Activated T-cell treated with anti-CD3 and anti-CD28 coated beads, Interleukin-2, amount 50 U/mL, for 72 hours (primary cell): ENCODE measurements around the gene EXOC2. TPM values are rescaled to one million over a fixed set of nuclear protein-coding genes. Genes with fewer than 3 reads are reported as not detected.
"Not testable (repeated sequence)": the region's sequence is repeated elsewhere in the genome, so short reads cannot be mapped to it uniquely, and the experiment has no call there.

ENCODE experiments used
- ATAC-seq, 2 donors: fragments of 150-1000 bp; cut with Tn5 transposase; replicated peaks in 1 of 2; 2 replicates each; pipeline ENCODE4 v1.10.0; 2021; ENCODE audit warnings: moderate library complexity in 2 of 2, mild to moderate bottlenecking in 1 of 2
- DNase-seq, 2 donors: peaks; one replicate each; pipeline ENCODE4 v3.0.0; 2021 to 2022; ENCODE audit warnings: mixed read lengths in 1 of 2
- H3K27ac Mint-ChIP-seq: one replicate; pipeline ENCODE4 v1.8.0; 2022; ENCODE audit warnings: mild to moderate bottlenecking, moderate library complexity, mixed read lengths
- H3K27me3 Mint-ChIP-seq: one replicate; pipeline ENCODE4 v1.8.0; 2022; ENCODE audit warnings: low read depth, mixed read lengths
- H3K36me3 Mint-ChIP-seq, 2 donors: one replicate each; pipeline ENCODE4 v1.8.0; 2022; ENCODE audit warnings: mixed read lengths in 2 of 2, mild to moderate bottlenecking in 1 of 2; ENCODE audit not compliant: insufficient read depth in 2 of 2
- H3K4me1 Mint-ChIP-seq: one replicate; pipeline ENCODE4 v1.8.0; 2022; ENCODE audit warnings: low read depth, mixed read lengths
- H3K4me3 Mint-ChIP-seq, 2 donors: one replicate each; pipeline ENCODE4 v1.8.0; 2022; ENCODE audit warnings: mild to moderate bottlenecking in 2 of 2, mixed read lengths in 2 of 2, moderate library complexity in 2 of 2
- H3K9me3 Mint-ChIP-seq, 2 donors: one replicate each; pipeline ENCODE4 v1.8.0; 2022; ENCODE audit warnings: mixed read lengths in 2 of 2
- total RNA-seq, 2 donors: library from RNA; stranded (reverse); gene quantifications; one replicate each; pipeline ENCODE4 v1.2.3, GENCODE V29; 2022

The EXOC2 gene
- total RNA-seq, 2 donors from 2014 or later: 42.2 to 46.1 TPM

GRCh38 chr6:683742-684440 is 9.0 kb downstream of the EXOC2 start:
- DNase-seq: peak; percentile 15 to 28
- Mint-ChIP-seq H3K4me1 (peaks cover 46% of the 10 kb centered on the region), H3K4me3 (peak overlapping the region; percentile 67 to 86), H3K27ac (no peak overlapping the region), H3K36me3 (peaks cover 0 to 5% of the 10 kb centered on the region in 2 donors), H3K9me3 (no peaks in the 10 kb centered on the region), H3K27me3 (no peaks in the 10 kb centered on the region)
- ATAC-seq: peak in 1 of 2 donors; percentile 21

- no peaks in the 10 kb centered on the region for H3K27me3 Mint-ChIP-seq
- no peak overlapping the region for H3K27ac Mint-ChIP-seq
- no peaks in the 10 kb centered on the region for H3K9me3 Mint-ChIP-seq
- DNase-seq (no peak), ATAC-seq (no peak)
- H3K4me3 Mint-ChIP-seq: no peak overlapping the region
- H3K4me1 Mint-ChIP-seq: peaks cover 55% of the 10 kb centered on the region
- H3K36me3 Mint-ChIP-seq: peaks cover 3 to 5% of the 10 kb centered on the region in 2 donors
Observed at GRCh38 chr6:680666-681340, 12.1 kb downstream of the EXOC2 start.

GRCh38 chr6:680251-680650 is 12.7 kb downstream of the EXOC2 start:
- no peak overlapping the region for H3K4me3 Mint-ChIP-seq
- peaks cover 3 to 4% of the 10 kb centered on the region in 2 donors for H3K36me3 Mint-ChIP-seq
- ATAC-seq (no peak), DNase-seq (no peak)
- peaks cover 56% of the 10 kb centered on the region for H3K4me1 Mint-ChIP-seq
- no peak overlapping the region for H3K27ac Mint-ChIP-seq
- no peaks in the 10 kb centered on the region for H3K9me3 Mint-ChIP-seq
- H3K27me3 Mint-ChIP-seq: no peaks in the 10 kb centered on the region

GRCh38 chr6:679282-679681 is 13.7 kb downstream of the EXOC2 start:
- peaks cover 65% of the 10 kb centered on the region for H3K4me1 Mint-ChIP-seq
- no peak overlapping the region for H3K4me3 Mint-ChIP-seq
- DNase-seq (no peak), ATAC-seq (no peak)
- H3K27me3 Mint-ChIP-seq: no peaks in the 10 kb centered on the region
- H3K36me3 Mint-ChIP-seq: peaks cover 3 to 7% of the 10 kb centered on the region in 2 donors
- H3K27ac Mint-ChIP-seq: no peak overlapping the region
- no peaks in the 10 kb centered on the region for H3K9me3 Mint-ChIP-seq

GRCh38 chr6:678520-678919 is 14.4 kb downstream of the EXOC2 start:
- no peaks in the 10 kb centered on the region for H3K9me3 Mint-ChIP-seq
- H3K27me3 Mint-ChIP-seq: no peaks in the 10 kb centered on the region
- H3K36me3 Mint-ChIP-seq: peaks cover 3 to 7% of the 10 kb centered on the region in 2 donors
- no peak for ATAC-seq
- H3K4me3 Mint-ChIP-seq: no peak overlapping the region
- DNase-seq: no peak
- H3K4me1 Mint-ChIP-seq: peaks cover 58% of the 10 kb centered on the region
- no peak overlapping the region for H3K27ac Mint-ChIP-seq

GRCh38 chr6:677919-678318 is 15.0 kb downstream of the EXOC2 start:
- Mint-ChIP-seq H3K4me3 (no peak overlapping the region), H3K27me3 (no peaks in the 10 kb centered on the region)

GRCh38 chr6:674956-675355 is 18.0 kb downstream of the EXOC2 start:
- ATAC-seq (peak; percentile 54 to 83), DNase-seq (peak in 1 of 2 donors; percentile 10)
- peaks cover 7 to 11% of the 10 kb centered on the region in 2 donors for H3K36me3 Mint-ChIP-seq
- H3K27ac Mint-ChIP-seq: peak overlapping the region; percentile 21
- H3K4me3 Mint-ChIP-seq: peak overlapping the region; percentile 24 to 63
- peaks cover 0 to 5% of the 10 kb centered on the region in 2 donors for H3K9me3 Mint-ChIP-seq
- H3K4me1 Mint-ChIP-seq: peaks cover 28% of the 10 kb centered on the region
- H3K27me3 Mint-ChIP-seq: no peaks in the 10 kb centered on the region

More at GRCh38 chr6:677919-678318, 15.0 kb downstream of the EXOC2 start:
- Mint-ChIP-seq H3K9me3 (no peaks in the 10 kb centered on the region), H3K27ac (no peak overlapping the region), H3K36me3 (peaks cover 3 to 7% of the 10 kb centered on the region in 2 donors), H3K4me1 (peaks cover 52% of the 10 kb centered on the region)
- ATAC-seq: no peak
- DNase-seq: no peak

GRCh38 chr6:674406-674805 is 18.5 kb downstream of the EXOC2 start:
- ATAC-seq: peak in 1 of 2 donors; percentile 23
- peaks cover 0 to 5% of the 10 kb centered on the region in 2 donors for H3K9me3 Mint-ChIP-seq
- H3K27ac Mint-ChIP-seq: no peak overlapping the region
- no peak for DNase-seq
- H3K4me3 Mint-ChIP-seq: peak overlapping the region; percentile 24 to 63
- H3K36me3 Mint-ChIP-seq: peaks cover 7 to 11% of the 10 kb centered on the region in 2 donors
- peaks cover 23% of the 10 kb centered on the region for H3K4me1 Mint-ChIP-seq
- H3K27me3 Mint-ChIP-seq: no peaks in the 10 kb centered on the region

- Mint-ChIP-seq H3K4me3 (no peak overlapping the region), H3K27ac (no peak overlapping the region), H3K4me1 (peaks cover 41% of the 10 kb centered on the region), H3K27me3 (no peaks in the 10 kb centered on the region), H3K9me3 (peaks cover 2 to 6% of the 10 kb centered on the region in 2 donors), H3K36me3 (peaks cover 13 to 19% of the 10 kb centered on the region in 2 donors)
- DNase-seq (no peak), ATAC-seq (no peak)
Observed at GRCh38 chr6:667253-667927, 25.5 kb downstream of the EXOC2 start.

GRCh38 chr6:665403-666267 is 27.3 kb downstream of the EXOC2 start:
- no peak for DNase-seq
- Mint-ChIP-seq H3K27ac (no peak overlapping the region), H3K36me3 (peaks cover 9 to 14% of the 10 kb centered on the region in 2 donors), H3K27me3 (no peaks in the 10 kb centered on the region), H3K9me3 (peaks cover 1 to 2% of the 10 kb centered on the region in 2 donors), H3K4me3 (no peak overlapping the region), H3K4me1 (peaks cover 57% of the 10 kb centered on the region)
- ATAC-seq: peak; percentile 36 to 74

- H3K36me3 Mint-ChIP-seq: peaks cover 9 to 14% of the 10 kb centered on the region in 2 donors
- H3K4me1 Mint-ChIP-seq: peaks cover 68% of the 10 kb centered on the region
- H3K27me3 Mint-ChIP-seq, H3K9me3 Mint-ChIP-seq, ATAC-seq, DNase-seq, H3K27ac Mint-ChIP-seq: not testable (repeated sequence)
- H3K4me3 Mint-ChIP-seq: peak overlapping the region in 1 of 2 donors; percentile 16
Observed at GRCh38 chr6:663788-664187, 29.2 kb downstream of the EXOC2 start.

GRCh38 chr6:659716-660581 is 33.0 kb downstream of the EXOC2 start:
- DNase-seq (peak in 1 of 2 donors; percentile 14), ATAC-seq (no peak)
- Mint-ChIP-seq H3K27me3 (no peaks in the 10 kb centered on the region), H3K4me1 (peaks cover 58% of the 10 kb centered on the region), H3K36me3 (peaks cover 6 to 15% of the 10 kb centered on the region in 2 donors), H3K9me3 (no peaks in the 10 kb centered on the region), H3K4me3 (peak overlapping the region; percentile 44 to 57), H3K27ac (no peak overlapping the region)
